ENCODE measurements around the gene SH3PXD2A.

DNA sequence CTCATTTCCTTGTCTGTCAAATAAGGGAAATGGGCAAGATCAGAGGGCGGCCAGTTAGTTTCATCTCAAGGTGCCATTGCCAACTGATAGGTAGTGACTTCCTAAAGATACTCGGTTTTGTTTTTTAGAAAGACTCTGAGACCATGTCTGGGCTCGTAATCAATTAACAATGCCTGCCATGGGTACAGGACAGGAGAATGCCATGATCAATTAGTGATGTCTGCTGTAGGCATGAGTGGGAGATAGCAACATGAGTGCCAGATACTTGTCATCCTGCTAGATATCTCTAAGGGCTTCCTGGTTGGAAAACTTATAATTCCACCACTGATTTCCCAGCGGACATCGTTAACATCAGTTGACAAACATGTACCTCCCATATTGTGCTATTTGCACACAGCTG, 64.8 kb downstream of the SH3PXD2A start:
- TF ChIP-seq, protein P1, sequence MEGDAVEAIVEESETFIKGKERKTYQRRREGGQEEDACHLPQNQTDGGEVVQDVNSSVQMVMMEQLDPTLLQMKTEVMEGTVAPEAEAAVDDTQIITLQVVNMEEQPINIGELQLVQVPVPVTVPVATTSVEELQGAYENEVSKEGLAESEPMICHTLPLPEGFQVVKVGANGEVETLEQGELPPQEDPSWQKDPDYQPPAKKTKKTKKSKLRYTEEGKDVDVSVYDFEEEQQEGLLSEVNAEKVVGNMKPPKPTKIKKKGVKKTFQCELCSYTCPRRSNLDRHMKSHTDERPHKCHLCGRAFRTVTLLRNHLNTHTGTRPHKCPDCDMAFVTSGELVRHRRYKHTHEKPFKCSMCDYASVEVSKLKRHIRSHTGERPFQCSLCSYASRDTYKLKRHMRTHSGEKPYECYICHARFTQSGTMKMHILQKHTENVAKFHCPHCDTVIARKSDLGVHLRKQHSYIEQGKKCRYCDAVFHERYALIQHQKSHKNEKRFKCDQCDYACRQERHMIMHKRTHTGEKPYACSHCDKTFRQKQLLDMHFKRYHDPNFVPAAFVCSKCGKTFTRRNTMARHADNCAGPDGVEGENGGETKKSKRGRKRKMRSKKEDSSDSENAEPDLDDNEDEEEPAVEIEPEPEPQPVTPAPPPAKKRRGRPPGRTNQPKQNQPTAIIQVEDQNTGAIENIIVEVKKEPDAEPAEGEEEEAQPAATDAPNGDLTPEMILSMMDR (IDR thresholded peaks at IDR 0.05) = no peak
- TF ChIP-seq POLR2A (IDR thresholded peaks at IDR 0.05) = no peak
